Measurements from ENCODE around the gene CMIP. TPM values are rescaled to one million over a fixed set of nuclear protein-coding genes. Genes with fewer than 3 reads are reported as not detected.
A peak's percentile ranks its signal among the peaks of the same experiment; 100 is the strongest.

The CMIP gene
- total RNA-seq, 4 donors from 2014 or later, result 14.5 to 24.6 (median 21.0) TPM

GRCh38 chr16:81556715-81557284, 112.2 kb downstream of the CMIP start:
- H3K36me3 ChIP-seq, result no peaks in the 10 kb centered on the region
- no peak for DNase-seq (ENCODE audit: extremely low spot score)
- no peak overlapping the region for H3K4me3 ChIP-seq
- TF ChIP-seq POLR2A (IDR thresholded peaks at IDR 0.05; ENCODE audit: low read depth) (no peak), EP300 (IDR thresholded peaks at IDR 0.05) (no peak), CTCF (IDR thresholded peaks at IDR 0.05) (no peak), POLR2AphosphoS5 (IDR thresholded peaks at IDR 0.05) (no peak)
- H3K9me3 ChIP-seq, result no peaks in the 10 kb centered on the region
- intact Hi-C loops (cut with DNase I), result no loop called here
- H3K27ac ChIP-seq (replicated peaks in 1 of 4), result no peak overlapping the region
- peaks cover 33 to 48% (median 38%) of the 10 kb centered on the region in 4 donors for H3K4me1 ChIP-seq
- no peaks in the 10 kb centered on the region for H3K27me3 ChIP-seq
- 94% methylated on average over 13 of the region's 13 CpGs for WGBS

- Histone ChIP-seq H3K36me3 (no peaks in the 10 kb centered on the region), H3K4me1 (peaks cover 22 to 50% (median 33%) of the 10 kb centered on the region in 4 donors), H3K27ac (replicated peaks in 1 of 4) (no peak overlapping the region), H3K9me3 (no peaks in the 10 kb centered on the region), H3K27me3 (no peaks in the 10 kb centered on the region), H3K4me3 (no peak overlapping the region)
- intact Hi-C loops (cut with DNase I), result no loop called here
- no peak for DNase-seq (ENCODE audit: extremely low spot score)
- 86% methylated on average over 15 of the region's 15 CpGs for WGBS
- TF ChIP-seq CTCF (IDR thresholded peaks at IDR 0.05) (no peak), POLR2AphosphoS5 (IDR thresholded peaks at IDR 0.05) (no peak), EP300 (IDR thresholded peaks at IDR 0.05) (no peak), POLR2A (IDR thresholded peaks at IDR 0.05; ENCODE audit: low read depth) (no peak)
Measured at GRCh38 chr16:81558077-81558443, 113.5 kb downstream of the CMIP start.

GRCh38 chr16:81558444-81559175, 114.0 kb downstream of the CMIP start:
- TF ChIP-seq EP300 (IDR thresholded peaks at IDR 0.05), result no peak
- 76% methylated on average over 11 of the region's 16 CpGs for WGBS
- peaks cover 16 to 47% (median 27%) of the 10 kb centered on the region in 4 donors for H3K4me1 ChIP-seq
- intact Hi-C loops (cut with DNase I), result no loop called here
- peak overlapping the region in 1 of 4 donors; percentile 2 for H3K27ac ChIP-seq (replicated peaks in 1 of 4)
- no peaks in the 10 kb centered on the region for H3K36me3 ChIP-seq
- no peaks in the 10 kb centered on the region for H3K27me3 ChIP-seq
- no peaks in the 10 kb centered on the region for H3K9me3 ChIP-seq
- no peak for DNase-seq (ENCODE audit: extremely low spot score)
- no peak overlapping the region for H3K4me3 ChIP-seq

- TF ChIP-seq EP300 (IDR thresholded peaks at IDR 0.05), result no peak
- no peak for TF ChIP-seq POLR2AphosphoS5 (IDR thresholded peaks at IDR 0.05)
- TF ChIP-seq POLR2A (IDR thresholded peaks at IDR 0.05; ENCODE audit: low read depth), result no peak
- TF ChIP-seq CTCF (IDR thresholded peaks at IDR 0.05), result no peak
- Histone ChIP-seq H3K4me3 (no peak overlapping the region), H3K9me3 (no peaks in the 10 kb centered on the region), H3K4me1 (peaks cover 0 to 49% (median 26%) of the 10 kb centered on the region in 4 donors), H3K27ac (replicated peaks in 1 of 4) (no peak overlapping the region), H3K36me3 (no peaks in the 10 kb centered on the region), H3K27me3 (no peaks in the 10 kb centered on the region)
- intact Hi-C loops (cut with DNase I), result no loop called here
- no peak for DNase-seq (ENCODE audit: extremely low spot score)
- 77% methylated on average over 7 of the region's 8 CpGs for WGBS
Measured at GRCh38 chr16:81560979-81561657, 116.5 kb downstream of the CMIP start.

- 81% methylated on average over 8 of the region's 8 CpGs for WGBS
- Histone ChIP-seq H3K36me3 (no peaks in the 10 kb centered on the region), H3K27ac (replicated peaks in 1 of 4) (no peak overlapping the region), H3K4me3 (no peak overlapping the region), H3K27me3 (no peaks in the 10 kb centered on the region), H3K4me1 (peaks cover 0 to 49% (median 26%) of the 10 kb centered on the region in 4 donors), H3K9me3 (no peaks in the 10 kb centered on the region)
- no peak for DNase-seq (ENCODE audit: extremely low spot score)
- intact Hi-C loops (cut with DNase I), result no loop called here
- TF ChIP-seq POLR2A (IDR thresholded peaks at IDR 0.05; ENCODE audit: low read depth) (no peak), CTCF (IDR thresholded peaks at IDR 0.05) (no peak), EP300 (IDR thresholded peaks at IDR 0.05) (no peak), POLR2AphosphoS5 (IDR thresholded peaks at IDR 0.05) (no peak)
Measured at GRCh38 chr16:81562174-81562849, 117.7 kb downstream of the CMIP start.

Data from esophagus muscularis mucosa (tissue), 4 donors.